Tibial artery (tissue), 4 donors: ENCODE results near the gene GUCD1.

ENCODE experiments used
- DNase-seq, 2 donors: peaks; one replicate each; pipeline ENCODE4 v3.0.0-alpha.2; 2019
- H3K27ac ChIP-seq, 2 donors: fragments of 200-600 bp; sonication (generic) in 1 of 2; 1 replicate in 1 of 2; 2 replicates in 1 of 2; pipeline ENCODE4 v1.5.1; 2018 to 2019; ENCODE audit warnings: mild to moderate bottlenecking in 1 of 2
- H3K27me3 ChIP-seq, 2 donors: fragments of 200-600 bp; sonication (generic) in 1 of 2; one replicate each; pipeline versions ENCODE4 v1.5.1 to v1.6.0; 2016 to 2019
- H3K36me3 ChIP-seq, 3 donors: fragments of 200-600 bp; sonication (generic) in 2 of 3; one replicate each; pipeline ENCODE4 v1.5.1; 2016 to 2019; ENCODE audit warnings: mild to moderate bottlenecking in 2 of 3
- H3K4me1 ChIP-seq, 4 donors: fragments of 200-600 bp; sonication (generic) in 2 of 4; 1 replicate in 3 of 4; 2 replicates in 1 of 4; pipeline ENCODE4 v1.5.1; 2016 to 2019
- H3K4me3 ChIP-seq, 2 donors: fragments of 200-600 bp; sonication (generic) in 1 of 2; 1 replicate in 1 of 2; 2 replicates in 1 of 2; pipeline ENCODE4 v1.5.1; 2018 to 2019; ENCODE audit warnings: mild to moderate bottlenecking in 2 of 2
- H3K9me3 ChIP-seq, 3 donors: fragments of 200-600 bp; sonication (generic) in 1 of 3; one replicate each; pipeline ENCODE4 v1.5.1; 2016 to 2019
- CTCF ChIP-seq, 2 experiments: fragments of 200-600 bp in 1 of 2; fragments of 450-650 bp in 1 of 2; IDR thresholded peaks; one replicate each; pipeline ENCODE4 v1.5.1; 2017 to 2019; ENCODE audit warnings: antibody characterized with exemption in 2 of 2, mild to moderate bottlenecking in 1 of 2, moderate library complexity in 1 of 2
- intact Hi-C: fragments of 100-400 bp; cut with DNase I; formaldehyde crosslinking; loops from one replicate; pipeline ENCODE4 v1.15.0; 2023; ENCODE audit warnings: low total_unique reads

GUCD1 gene

GRCh38 chr22:24592851-24593558 is 38.1 kb upstream of the GUCD1 start, which contains the start of gene LRRC75B:
Gene LRRC75B (minus strand): TSS chr22:24593073. CDS start chr22:24593039, 34 bp downstream.
- DNase-seq = peak; percentile 89 to 95
- Histone ChIP-seq H3K9me3 (no peaks in the 10 kb centered on the region), H3K36me3 (peaks cover 0 to 18% (median 8%) of the 10 kb centered on the region in 3 donors), H3K4me3 (peak within 1 kb of the TSS; percentile 65 to 81), H3K27ac (peak within 1 kb of the TSS; percentile 69 to 91), H3K27me3 (no peaks in the 10 kb centered on the region), H3K4me1 (peaks cover 0 to 46% (median 9%) of the 10 kb centered on the region in 4 donors)
- intact Hi-C loops = no loop called here
- TF ChIP-seq CTCF (IDR thresholded peaks at IDR 0.05) = no peak

DNA sequence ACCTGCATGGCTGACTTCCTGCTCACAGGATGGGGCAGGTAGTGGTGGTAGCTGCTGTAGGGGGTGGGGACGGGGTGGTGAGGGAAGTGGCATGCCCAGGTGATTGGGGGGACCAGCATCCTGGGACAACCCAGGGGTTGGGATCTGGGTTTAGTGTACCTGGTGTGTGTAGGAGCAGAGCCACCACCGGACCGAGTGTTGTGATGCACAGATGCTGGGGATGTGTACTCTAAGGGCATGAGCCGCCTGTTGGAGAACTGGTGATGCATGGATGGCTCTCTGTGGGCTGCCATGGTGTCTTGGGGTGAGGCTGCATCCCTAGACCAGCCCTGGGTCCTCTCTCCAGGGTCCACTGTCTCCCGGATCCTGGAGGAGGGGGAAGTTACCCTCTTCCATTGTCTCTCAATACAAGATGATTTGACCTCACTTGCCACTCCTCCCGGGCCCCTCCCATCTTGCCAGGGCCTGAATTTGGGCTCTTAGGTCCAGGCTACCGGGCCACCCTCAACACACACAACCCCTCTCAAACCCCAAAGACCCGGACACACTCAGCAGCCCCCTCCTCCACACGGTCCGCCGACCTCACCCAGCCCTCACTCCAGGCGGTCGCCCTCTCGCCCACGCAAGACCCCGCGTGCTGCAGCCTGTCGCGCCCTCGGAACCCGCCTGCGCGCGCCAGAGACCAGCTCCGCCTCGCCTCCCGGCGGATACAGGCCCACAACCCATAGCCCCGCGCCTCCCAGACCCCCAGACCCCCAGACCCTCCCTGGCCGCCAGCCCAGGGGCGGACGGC is 37.3 kb upstream of the GUCD1 start:
- intact Hi-C loops = no loop called here

DNA sequence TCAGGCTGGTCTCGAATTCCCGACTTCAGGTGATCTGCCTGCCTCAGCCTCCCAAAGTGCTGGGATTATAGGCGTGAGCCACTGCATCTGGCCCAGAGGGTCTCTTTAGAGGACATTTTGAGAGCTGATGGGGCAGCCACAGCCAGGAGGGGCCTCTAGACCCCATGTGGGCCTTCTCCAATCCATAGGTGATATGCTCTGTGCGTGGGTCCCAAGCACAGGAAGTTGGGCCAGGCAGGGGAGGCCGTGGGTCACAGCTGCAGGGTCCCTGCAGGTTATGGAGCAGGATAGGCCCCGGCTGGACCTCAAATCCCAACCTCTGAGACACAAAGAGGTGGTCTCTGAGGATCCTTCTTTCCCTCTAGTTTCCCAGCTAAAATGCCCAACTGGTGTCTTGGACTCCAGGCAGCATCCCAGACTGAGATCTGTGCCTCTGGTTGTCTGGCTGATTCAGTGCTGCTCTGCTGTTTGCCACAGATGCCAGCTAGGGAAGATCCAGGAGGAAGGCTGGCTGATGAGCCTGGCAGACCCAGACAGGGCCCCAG is 36.4 kb upstream of the GUCD1 start:
- TF ChIP-seq CTCF (IDR thresholded peaks at IDR 0.05) = no peak
- no peaks in the 10 kb centered on the region for H3K9me3 ChIP-seq
- peaks cover 0 to 46% (median 9%) of the 10 kb centered on the region in 4 donors for H3K4me1 ChIP-seq
- H3K27ac ChIP-seq = no peak overlapping the region
- DNase-seq = no peak
- no peak overlapping the region for H3K4me3 ChIP-seq
- H3K36me3 ChIP-seq = peaks cover 0 to 34% (median 18%) of the 10 kb centered on the region in 3 donors
- intact Hi-C loops = no loop called here
- no peaks in the 10 kb centered on the region for H3K27me3 ChIP-seq

More for the DNA sequence above, 37.3 kb upstream of the GUCD1 start:
- DNase-seq = peak in 1 of 2 donors; percentile 44
- H3K36me3 ChIP-seq = peaks cover 0 to 25% (median 13%) of the 10 kb centered on the region in 3 donors
- no peaks in the 10 kb centered on the region for H3K9me3 ChIP-seq
- no peak for TF ChIP-seq CTCF (IDR thresholded peaks at IDR 0.05)
- H3K4me3 ChIP-seq = peak overlapping the region; percentile 65 to 81
- peak overlapping the region; percentile 69 to 91 for H3K27ac ChIP-seq
- no peaks in the 10 kb centered on the region for H3K27me3 ChIP-seq
- H3K4me1 ChIP-seq = peaks cover 0 to 46% (median 9%) of the 10 kb centered on the region in 4 donors

DNA sequence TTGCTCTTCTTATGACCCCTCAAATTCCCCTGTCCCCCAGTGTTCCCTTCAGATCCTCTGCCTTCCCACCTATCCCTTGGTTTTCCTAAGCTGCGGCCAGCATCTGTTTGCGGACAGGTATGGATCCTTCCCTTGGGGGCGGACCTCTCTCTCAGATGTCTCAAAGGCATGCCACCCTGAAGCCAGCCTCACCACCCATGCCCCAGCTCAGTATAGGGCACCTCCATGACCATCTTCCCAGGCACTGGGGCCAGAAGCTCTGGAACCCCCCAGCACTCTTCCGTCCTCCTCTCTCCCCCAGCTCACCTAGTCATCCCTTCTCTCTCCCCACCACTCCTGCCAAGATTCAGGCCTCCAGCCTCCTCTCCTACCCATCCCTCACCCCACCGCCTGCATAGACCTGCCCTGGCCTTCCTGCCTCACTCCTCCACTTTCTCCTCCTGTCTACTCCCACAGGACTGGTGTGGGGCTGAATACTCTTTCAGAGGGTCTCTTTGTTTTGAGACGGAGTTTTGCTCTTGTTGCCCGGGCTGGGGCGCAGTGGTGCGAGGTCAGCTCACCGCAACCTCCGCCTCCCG is 35.7 kb upstream of the GUCD1 start:
- Histone ChIP-seq H3K27ac (no peak overlapping the region), H3K36me3 (peaks cover 0 to 41% (median 21%) of the 10 kb centered on the region in 3 donors), H3K4me3 (no peak overlapping the region), H3K27me3 (no peaks in the 10 kb centered on the region), H3K9me3 (no peaks in the 10 kb centered on the region), H3K4me1 (peaks cover 0 to 46% (median 9%) of the 10 kb centered on the region in 4 donors)
- no peak for TF ChIP-seq CTCF (IDR thresholded peaks at IDR 0.05)
- intact Hi-C loops = no loop called here
- DNase-seq = no peak

- Histone ChIP-seq H3K4me3 (no peak overlapping the region), H3K27me3 (no peaks in the 10 kb centered on the region), H3K27ac (no peak overlapping the region), H3K36me3 (peaks cover 0 to 48% (median 24%) of the 10 kb centered on the region in 3 donors), H3K9me3 (no peaks in the 10 kb centered on the region), H3K4me1 (peaks cover 0 to 45% (median 9%) of the 10 kb centered on the region in 4 donors)
- intact Hi-C loops = no loop called here
- no peak for DNase-seq
- TF ChIP-seq CTCF (IDR thresholded peaks at IDR 0.05) = no peak
Measured at GRCh38 chr22:24589518-24590030, 34.6 kb upstream of the GUCD1 start.
